Adipose tissue (tissue), 3 donors: ENCODE results near the gene DNAJB6. TPM values are rescaled to one million over a fixed set of nuclear protein-coding genes. Genes with fewer than 3 reads are reported as not detected.

Experiments
- H3K27ac ChIP-seq: one replicate; pipeline ENCODE4 v1.5.1; 2013; ENCODE audit warnings: low read depth, low read length
- WGBS, 3 donors: extraction: QIAGEN DNeasy Blood & Tissue Kit; methylation state at CpG; one replicate each; pipeline ENCODE4 v1.1.7; 2013; 5-methylcytosine and 5-hydroxymethylcytosine counted together
- polyA plus RNA-seq, 3 donors: library from polyadenylated mRNA; stranded (reverse); fragments of 200-250 nt; gene quantifications; one replicate each; pipeline ENCODE4 v1.2.3, GENCODE V29; 2013
- donor health status: healthy with polysubstance abuse.
- donor health status: Bipolar disorder and iron deficiency.
- donor health status: healthy.

The DNAJB6 gene
- polyA plus RNA-seq, 3 donors: 32.2 to 111 (median 88.0) TPM

DNA sequence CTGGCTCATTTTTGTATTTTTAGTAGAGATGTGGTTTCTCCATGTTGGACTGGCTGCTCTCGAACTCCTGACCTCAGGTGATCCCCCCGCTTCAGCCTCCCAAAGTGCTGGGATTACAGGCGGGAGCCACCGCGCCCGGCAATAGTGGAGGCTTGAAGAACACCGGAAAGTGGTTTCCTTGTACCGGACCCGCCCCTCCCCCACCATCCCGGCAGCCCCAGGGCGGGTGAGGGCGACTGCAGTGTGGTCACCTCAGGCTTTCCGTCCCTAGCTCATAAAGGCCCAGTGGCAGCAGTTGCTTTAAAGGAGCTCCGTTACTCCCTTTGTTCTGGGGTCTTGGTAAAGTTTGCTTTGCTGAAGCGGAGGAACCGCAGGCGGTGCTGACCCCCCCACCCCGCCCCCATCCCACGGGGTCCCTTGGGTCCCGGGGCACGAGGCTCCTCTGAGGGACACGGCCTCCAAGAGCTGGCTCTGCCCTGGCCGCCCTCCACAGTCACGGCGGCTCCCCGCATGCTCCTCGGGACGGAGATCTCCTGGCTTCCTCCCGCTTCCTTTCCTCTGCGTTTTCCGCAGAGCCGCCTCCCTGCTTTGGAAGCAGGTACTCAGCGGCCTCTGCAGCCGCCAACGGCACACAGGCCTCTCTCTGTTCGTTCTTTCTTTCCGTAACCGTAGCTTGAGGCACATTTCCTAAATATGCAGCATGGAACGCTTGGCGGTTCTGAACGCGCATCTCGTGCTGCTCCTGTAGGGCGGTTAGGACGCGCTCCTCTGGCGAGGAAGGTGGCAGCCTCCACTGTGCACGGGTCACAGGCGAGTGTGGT, 77.3 kb downstream of the DNAJB6 start:
- no peak overlapping the region for H3K27ac ChIP-seq
- WGBS, 3 donors: 95 to 97% (median 96%) methylated on average over 43 to 49 of the region's 49 CpGs

- 89 to 92% (median 89%) methylated on average over 6 to 8 of the region's 8 CpGs for WGBS, 3 donors
- no peak overlapping the region for H3K27ac ChIP-seq
Observed at GRCh38 chr7:157414702-157415096, 77.9 kb downstream of the DNAJB6 start.

DNA sequence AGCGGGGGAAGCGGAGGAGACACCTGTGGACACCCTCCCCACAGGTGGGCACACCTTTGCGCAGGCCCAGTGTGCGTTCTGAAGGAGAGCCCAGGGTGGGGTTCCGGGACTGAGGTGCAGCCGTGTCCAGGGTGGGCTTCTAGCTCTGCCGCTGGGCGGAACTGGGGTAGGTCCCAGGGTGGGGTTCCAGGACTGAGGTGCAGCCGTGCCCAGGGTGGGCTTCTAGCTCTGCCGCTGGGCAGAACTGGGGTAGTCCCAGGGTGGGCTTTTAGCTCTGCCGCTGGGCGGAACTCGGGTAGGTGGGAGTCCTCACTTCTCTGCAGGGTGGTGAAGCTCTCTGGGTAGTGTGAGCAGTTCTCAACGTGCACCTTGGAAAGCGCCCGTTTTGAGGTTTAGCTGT, 78.7 kb downstream of the DNAJB6 start:
- H3K27ac ChIP-seq: no peak overlapping the region
- WGBS, 3 donors: 95 to 97% (median 96%) methylated on average over 16 of the region's 16 CpGs

DNA sequence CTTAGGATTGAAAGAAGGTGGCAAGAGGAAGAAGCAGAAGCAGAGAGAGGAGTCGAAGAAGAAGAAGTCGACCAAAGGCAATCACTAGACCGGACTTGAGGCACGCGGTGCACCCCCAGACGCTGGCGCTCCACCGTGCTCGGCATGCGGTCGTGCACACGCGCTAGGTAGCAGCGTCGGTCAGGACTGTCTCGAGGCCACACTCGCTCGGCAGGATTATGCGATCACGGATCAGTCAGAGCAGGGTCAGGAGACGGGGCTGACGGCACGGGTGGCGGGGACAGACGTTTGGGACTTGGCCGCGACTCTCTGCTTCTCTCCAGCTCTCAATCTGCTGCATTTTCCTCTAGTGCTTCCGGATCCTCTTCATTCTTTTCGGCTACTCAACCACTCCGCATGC, 79.2 kb downstream of the DNAJB6 start:
- WGBS, 3 donors: 96 to 98% (median 97%) methylated on average over 30 of the region's 30 CpGs
- H3K27ac ChIP-seq: no peak overlapping the region

DNA sequence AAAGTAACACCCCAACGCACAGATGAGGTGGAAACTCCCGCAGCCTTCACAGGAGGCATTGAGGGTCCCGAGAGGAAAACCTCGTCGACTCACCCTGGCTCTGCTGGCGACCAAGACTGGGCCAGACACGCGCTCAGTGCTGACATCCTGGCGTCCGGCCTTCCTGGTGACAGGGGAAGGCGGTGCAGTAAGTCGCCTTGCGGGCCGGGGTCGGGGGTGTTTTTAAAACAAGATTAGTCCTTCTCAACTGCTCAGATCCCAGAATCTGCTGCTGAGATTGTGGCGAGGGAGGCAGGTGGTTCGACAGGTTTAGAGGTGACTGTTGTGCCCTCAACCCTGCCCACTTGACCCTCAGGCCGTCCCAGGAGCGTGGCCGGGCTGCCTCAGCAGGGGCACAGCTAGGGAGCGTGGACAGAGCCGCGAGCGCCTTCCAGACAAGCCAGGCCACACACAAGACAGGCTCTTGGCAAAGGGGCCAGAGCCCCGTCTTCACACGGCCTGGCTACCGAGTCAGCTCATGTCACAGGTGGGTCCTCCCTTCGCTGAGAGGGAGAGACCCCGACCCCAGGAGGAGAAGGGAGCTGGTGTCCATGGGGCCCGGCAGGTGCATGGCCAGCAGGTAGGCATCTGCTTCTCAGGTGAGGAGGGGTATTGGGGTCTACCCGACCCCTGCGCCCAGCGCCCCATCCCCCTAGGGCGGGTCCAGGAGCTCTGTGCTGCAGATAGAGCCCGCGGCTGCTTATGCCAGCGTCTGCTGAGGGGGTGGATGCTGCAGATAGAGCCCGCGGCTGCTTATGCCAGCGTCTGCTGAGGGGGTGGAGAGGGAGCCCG, 81.6 kb downstream of the DNAJB6 start:
- no peak overlapping the region for H3K27ac ChIP-seq

GRCh38 chr7:157419035-157419293, 82.2 kb downstream of the DNAJB6 start:
- H3K27ac ChIP-seq: no peak overlapping the region
- 75 to 93% (median 92%) methylated on average over 5 to 8 of the region's 8 CpGs for WGBS, 3 donors

More for the DNA sequence above, 81.6 kb downstream of the DNAJB6 start:
- WGBS, 3 donors: 92 to 93% (median 92%) methylated on average over 37 to 41 of the region's 41 CpGs

- no peak overlapping the region for H3K27ac ChIP-seq
- 91 to 93% (median 91%) methylated on average over 23 of the region's 23 CpGs for WGBS, 3 donors
Observed at GRCh38 chr7:157422279-157422678, 85.5 kb downstream of the DNAJB6 start.

DNA sequence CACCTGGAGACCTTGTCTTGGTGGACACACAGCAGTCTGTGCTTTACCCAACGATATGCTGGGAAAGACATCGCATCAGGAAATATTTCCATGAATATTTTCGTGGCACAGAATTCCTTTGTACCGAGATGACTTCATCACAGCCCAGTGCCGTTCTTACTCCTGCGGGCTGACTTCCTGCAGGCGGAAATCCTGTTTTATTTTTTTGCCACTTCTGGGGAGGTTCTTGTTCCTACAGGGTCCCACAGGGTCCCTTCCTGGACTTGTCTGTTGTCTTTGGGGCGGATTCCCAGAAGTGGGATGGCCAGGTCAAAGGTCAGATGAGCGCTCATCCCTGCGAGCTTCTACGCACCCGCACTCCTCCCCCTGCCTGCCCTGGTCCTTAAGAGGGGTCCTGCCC, 86.5 kb downstream of the DNAJB6 start:
- no peak overlapping the region for H3K27ac ChIP-seq
- 48 to 66% (median 52%) methylated on average over 12 of the region's 12 CpGs for WGBS, 3 donors

DNA sequence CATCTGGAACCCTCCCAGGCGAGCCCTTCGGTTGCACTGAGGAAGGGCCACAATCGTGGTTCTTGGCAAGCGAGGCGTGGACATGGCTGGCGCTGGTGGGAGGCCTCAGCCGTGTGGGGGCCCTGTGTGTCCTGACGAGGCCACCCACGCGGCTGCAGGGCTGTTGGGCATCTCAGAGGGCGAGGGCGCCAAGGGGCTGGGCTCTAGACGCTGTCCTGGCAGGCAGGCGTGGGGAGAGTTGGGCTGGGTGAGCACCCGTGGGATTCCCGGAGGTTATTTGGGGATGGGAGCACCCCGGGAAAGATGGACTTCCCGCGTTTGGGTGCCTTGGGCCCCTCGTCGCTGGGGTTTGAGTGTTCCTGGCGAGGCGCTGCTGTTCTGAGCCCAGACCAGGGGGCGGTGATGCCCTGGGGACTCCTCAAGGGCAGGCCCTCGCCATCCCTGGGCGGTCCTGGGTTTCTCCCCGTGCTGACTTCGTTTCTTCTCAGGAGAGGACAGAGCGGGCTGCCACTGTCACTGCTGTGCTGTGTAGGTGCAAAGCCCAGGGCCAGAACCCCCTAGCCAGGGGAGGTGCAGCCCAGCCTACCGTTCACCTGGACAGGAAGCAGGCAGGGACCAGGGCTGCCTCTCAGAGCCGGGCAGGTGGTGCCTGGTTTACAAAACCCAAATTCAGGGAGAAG, 87.2 kb downstream of the DNAJB6 start:
- H3K27ac ChIP-seq: no peak overlapping the region
- WGBS, 3 donors: 80 to 87% (median 83%) methylated on average over 31 of the region's 31 CpGs

GRCh38 chr7:157425137-157425731, 88.4 kb downstream of the DNAJB6 start:
- WGBS, 3 donors: 59 to 79% (median 78%) methylated on average over 16 to 18 of the region's 18 CpGs
- H3K27ac ChIP-seq: no peak overlapping the region

DNA sequence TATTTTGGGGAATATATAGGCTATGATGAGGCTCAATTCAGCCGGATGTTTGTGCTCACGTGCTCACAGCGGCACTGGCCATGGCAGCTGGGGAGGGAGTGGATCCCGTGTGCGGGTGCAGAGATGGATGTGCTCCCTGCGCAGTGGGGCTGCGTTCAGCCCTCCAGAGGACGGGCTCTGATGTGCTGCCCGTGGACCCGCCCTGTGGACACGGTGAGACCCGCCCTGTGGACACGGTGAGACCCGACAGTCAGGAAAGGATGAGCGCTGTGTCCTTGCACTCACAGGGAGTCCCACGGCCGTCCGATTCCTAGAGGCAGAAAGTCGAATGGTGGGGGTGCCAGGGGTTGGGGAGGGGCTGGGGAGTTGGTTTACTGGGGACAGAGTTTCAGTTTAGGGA, 89.0 kb downstream of the DNAJB6 start:
- 83 to 91% (median 91%) methylated on average over 19 of the region's 19 CpGs for WGBS, 3 donors
- no peak overlapping the region for H3K27ac ChIP-seq

- 83 to 88% (median 85%) methylated on average over 40 to 42 of the region's 42 CpGs for WGBS, 3 donors
- no peak overlapping the region for H3K27ac ChIP-seq
Observed at GRCh38 chr7:157426463-157427301, 89.9 kb downstream of the DNAJB6 start.

DNA sequence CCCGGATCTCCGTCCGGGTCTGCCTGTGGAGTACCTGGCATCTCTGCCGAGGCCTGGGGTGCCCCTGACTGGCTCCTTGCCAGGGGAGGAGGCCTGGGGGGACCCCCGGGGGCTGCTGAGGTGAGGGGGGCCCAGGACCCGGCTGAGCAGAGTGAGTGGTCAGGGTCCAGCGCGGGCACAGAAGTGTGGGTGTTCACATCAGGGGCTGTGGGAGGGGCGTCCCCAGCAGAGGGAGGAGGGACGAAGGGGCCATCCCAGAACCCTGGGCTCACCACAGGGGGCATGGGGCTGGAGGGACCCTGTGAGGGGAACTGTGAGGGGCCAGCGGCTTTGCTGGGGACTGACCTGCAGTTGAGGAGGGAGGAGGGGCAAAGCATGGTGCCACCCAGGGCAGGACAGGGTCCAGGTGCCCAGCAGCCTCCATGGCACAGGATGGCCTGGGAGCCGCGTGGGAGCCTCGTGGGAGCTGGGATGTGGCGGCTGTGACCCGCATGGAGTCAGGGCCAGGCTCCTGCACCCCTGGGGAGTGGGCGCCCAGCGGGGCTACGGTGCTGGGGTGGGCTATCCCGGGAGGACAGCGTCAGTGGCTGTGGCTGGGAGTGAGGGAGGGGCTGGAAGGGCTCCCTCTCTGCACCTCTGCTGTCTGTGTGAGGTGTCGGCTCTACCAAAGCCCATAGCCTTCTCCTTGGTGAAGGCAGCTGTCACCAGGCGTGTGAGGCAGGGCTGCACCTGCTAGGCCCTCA, 91.2 kb downstream of the DNAJB6 start:
- no peak overlapping the region for H3K27ac ChIP-seq
- WGBS, 3 donors: 87 to 91% (median 90%) methylated on average over 22 to 23 of the region's 23 CpGs

DNA sequence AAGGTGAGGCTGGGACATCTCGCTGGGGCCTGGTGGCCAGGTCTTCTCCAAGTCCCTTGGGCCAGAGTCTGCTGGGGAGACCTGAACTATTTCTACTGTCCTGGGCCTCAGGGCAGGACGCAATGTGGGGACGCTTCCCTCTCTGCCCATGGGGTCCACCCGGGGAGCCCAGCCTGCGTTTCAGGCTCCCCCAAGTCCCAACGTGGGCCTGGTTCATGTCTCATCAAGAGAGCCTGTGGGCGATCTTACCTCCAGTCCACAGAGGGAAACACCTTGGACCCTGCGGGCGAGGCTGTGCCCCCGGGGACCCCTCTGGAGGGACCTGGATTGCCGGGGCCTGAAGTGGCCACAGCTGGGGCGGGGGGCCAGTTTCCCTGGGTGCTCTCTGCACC, 91.7 kb downstream of the DNAJB6 start:
- no peak overlapping the region for H3K27ac ChIP-seq
- WGBS, 3 donors: 89 to 92% (median 89%) methylated on average over 12 of the region's 12 CpGs

- 80 to 85% (median 82%) methylated on average over 15 of the region's 15 CpGs for WGBS, 3 donors
Observed at GRCh38 chr7:157429001-157429679, 92.3 kb downstream of the DNAJB6 start.

DNA sequence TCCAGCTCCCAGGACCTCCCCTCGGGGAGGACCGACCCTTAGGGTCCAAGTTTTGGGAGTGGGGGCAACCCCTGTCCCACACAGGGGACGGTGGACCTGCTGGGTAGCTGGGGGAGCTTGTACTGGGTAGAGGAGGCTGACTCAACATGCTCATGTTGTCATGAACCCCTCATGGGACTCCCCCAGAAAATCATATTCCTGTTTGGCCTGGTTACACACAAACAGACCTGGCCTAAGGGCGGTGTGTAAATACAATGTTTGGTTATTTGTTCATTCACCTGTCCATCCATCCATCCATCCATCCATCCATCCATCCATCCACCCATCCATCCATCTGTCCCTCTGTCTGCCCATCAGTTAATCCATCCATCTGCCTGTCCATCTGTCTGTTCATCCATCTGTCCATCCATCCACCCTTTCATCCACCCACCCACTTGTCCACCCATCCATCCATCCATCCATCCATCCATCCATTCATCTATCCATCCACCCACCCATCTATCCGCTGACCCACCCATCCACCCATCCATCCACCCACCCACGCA, 92.9 kb downstream of the DNAJB6 start:
- 84 to 90% (median 88%) methylated on average over 6 of the region's 6 CpGs for WGBS, 3 donors
- no peak overlapping the region for H3K27ac ChIP-seq

More at GRCh38 chr7:157429001-157429679, 92.3 kb downstream of the DNAJB6 start:
- no peak overlapping the region for H3K27ac ChIP-seq

DNA sequence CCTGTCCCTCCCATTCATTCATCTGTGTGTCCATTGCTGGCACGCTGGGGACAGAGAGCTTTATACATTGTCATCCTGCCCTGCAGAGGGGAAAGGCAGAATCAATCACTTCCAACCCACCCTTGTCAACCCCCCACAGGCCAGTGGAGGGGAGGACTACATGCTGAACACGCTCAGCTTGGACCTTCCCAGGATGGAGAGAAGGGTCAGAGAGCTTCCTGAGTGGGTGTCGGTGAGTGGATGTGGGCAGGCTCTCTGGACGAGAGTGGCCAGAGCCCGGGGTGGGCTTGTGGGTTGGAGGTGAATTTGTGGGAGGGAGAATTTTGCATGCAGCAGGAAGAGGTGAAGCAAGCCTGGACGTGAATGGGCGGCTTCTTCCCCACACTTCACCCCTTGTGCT, 93.9 kb downstream of the DNAJB6 start:
- WGBS, 3 donors: 67 to 74% (median 68%) methylated on average over 7 of the region's 7 CpGs

More for the DNA sequence above, 93.9 kb downstream of the DNAJB6 start:
- H3K27ac ChIP-seq: no peak overlapping the region
